ENCODE data around the gene GOSR2.

DNA sequence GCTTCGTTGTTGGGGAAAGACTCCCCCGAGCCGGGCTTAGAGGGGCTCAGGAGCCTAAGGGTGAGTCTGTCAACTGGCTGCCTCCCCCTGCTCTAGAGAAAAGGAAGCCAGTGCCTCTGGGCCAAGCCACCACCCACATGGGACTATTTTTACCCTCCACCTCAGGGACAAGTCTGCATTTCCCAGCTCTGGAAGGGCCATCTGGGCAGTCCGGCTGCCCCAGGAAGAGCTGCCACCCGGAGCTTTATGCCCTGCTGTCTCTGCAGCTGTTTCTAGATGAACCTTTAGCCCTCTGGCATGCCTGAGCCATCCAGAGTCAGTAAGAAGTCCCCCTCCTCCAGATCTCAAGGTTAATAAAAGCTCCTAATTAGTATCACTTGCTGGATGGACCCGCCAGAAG lies 61.4 kb downstream of the GOSR2 start:
- TF ChIP-seq CTCF (IDR thresholded peaks at IDR 0.05): no peak
- TF ChIP-seq POLR2A (IDR thresholded peaks at IDR 0.05): no peak
